Neural progenitor cell (in vitro differentiated cells): ENCODE data around the gene ADI1. TPM values are rescaled to one million over a fixed set of nuclear protein-coding genes. Genes with fewer than 3 reads are reported as not detected.
A peak's percentile ranks its signal among the peaks of the same experiment; 100 is the strongest.

ENCODE experiments used
- DNase-seq: peaks from one replicate; pipeline ENCODE4 v3.0.0-alpha.2; 2016; ENCODE audit warnings: low spot score
- H2AFZ ChIP-seq: fragments of 200-600 bp; sonication (generic); replicated peaks from 2 replicates; pipeline ENCODE4 v1.6.1; 2016; ENCODE audit warnings: antibody characterized with exemption
- H3F3A ChIP-seq: fragments of 200-600 bp; sonication (generic); 2 replicates; pipeline ENCODE4 v1.6.1; 2016; ENCODE audit warnings: antibody characterized with exemption, low read depth
- H3K27ac ChIP-seq: fragments of 200-600 bp; sonication (generic); 2 replicates; pipeline ENCODE4 v1.5.1; 2016; ENCODE audit warnings: mild to moderate bottlenecking
- H3K27me3 ChIP-seq: fragments of 200-600 bp; sonication (generic); 2 replicates; pipeline ENCODE4 v1.6.1; 2016; ENCODE audit warnings: mild to moderate bottlenecking, moderate library complexity
- H3K36me3 ChIP-seq: fragments of 200-600 bp; sonication (generic); 2 replicates; pipeline ENCODE4 v1.5.1; 2016
- H3K4me1 ChIP-seq: fragments of 200-600 bp; sonication (generic); 2 replicates; pipeline ENCODE4 v1.6.1; 2016; ENCODE audit warnings: mixed run types
- H3K4me2 ChIP-seq: fragments of 200-600 bp; sonication (generic); 2 replicates; pipeline ENCODE4 v1.6.1; 2016
- H3K4me3 ChIP-seq: fragments of 200-600 bp; sonication (generic); 2 replicates; pipeline ENCODE4 v1.5.1; 2016
- H3K79me2 ChIP-seq: fragments of 200-600 bp; sonication (generic); 2 replicates; pipeline ENCODE4 v1.6.1; 2016; ENCODE audit warnings: low read depth
- H3K9ac ChIP-seq: fragments of 200-600 bp; sonication (generic); 2 replicates; pipeline ENCODE4 v1.6.1; 2016
- H3K9me3 ChIP-seq: fragments of 200-600 bp; sonication (generic); 2 replicates; pipeline ENCODE4 v1.5.1; 2016; ENCODE audit warnings: low read depth
- H4K20me1 ChIP-seq: fragments of 200-600 bp; sonication (generic); 2 replicates; pipeline ENCODE4 v1.6.1; 2016; ENCODE audit warnings: low read depth
- H3K27ac Mint-ChIP-seq: 3 replicates; pipeline ENCODE4 v1.8.0; 2021; ENCODE audit warnings: mixed read lengths
- H3K27me3 Mint-ChIP-seq: 2 replicates; pipeline ENCODE4 v1.8.0; 2022; ENCODE audit warnings: low read depth, mild to moderate bottlenecking, inconsistent platforms, moderate library complexity, mixed read lengths; ENCODE audit not compliant: insufficient read depth
- H3K36me3 Mint-ChIP-seq: 3 replicates; pipeline ENCODE4 v1.8.0; 2021; ENCODE audit warnings: mixed read lengths
- H3K4me1 Mint-ChIP-seq: 3 replicates; pipeline ENCODE4 v1.8.0; 2021; ENCODE audit warnings: mixed read lengths
- H3K4me3 Mint-ChIP-seq: 3 replicates; pipeline ENCODE4 v1.8.0; 2021; ENCODE audit warnings: mild to moderate bottlenecking, moderate library complexity, mixed read lengths
- H3K9me3 Mint-ChIP-seq: 3 replicates; pipeline ENCODE4 v1.8.0; 2020; ENCODE audit warnings: mixed read lengths
- CTCF ChIP-seq: fragments of 200-600 bp; sonication (generic); IDR thresholded peaks from 2 replicates; pipeline ENCODE4 v1.5.1; 2017; ENCODE audit warnings: antibody characterized with exemption, mild to moderate bottlenecking
- EZH2 ChIP-seq: fragments of 200-600 bp; sonication (generic); IDR thresholded peaks from 2 replicates; pipeline ENCODE4 v1.6.1; 2017; ENCODE audit warnings: antibody characterized with exemption, mild to moderate bottlenecking, moderate library complexity
- EZH2phosphoT487 ChIP-seq: fragments of 200-600 bp; sonication (generic); IDR thresholded peaks from 2 replicates; pipeline ENCODE4 v1.6.1; 2017; ENCODE audit warnings: antibody characterized with exemption
- total RNA-seq: library from RNA; depleted of rRNA; stranded (reverse); fragments of >200 nt; gene quantifications from 2 replicates; pipeline ENCODE4 v1.2.3, GENCODE V29; 2015; ENCODE audit warnings: low replicate concordance

ADI1 gene
- total RNA-seq, 1 donor from 2014 or later = 29.3 TPM

GRCh38 chr2:3472296-3472695 is 47.0 kb downstream of the ADI1 start:
- H3K9me3 Mint-ChIP-seq = no peaks in the 10 kb centered on the region
- Histone ChIP-seq H3K4me3 (no peak overlapping the region), H3K9me3 (no peaks in the 10 kb centered on the region), H3K4me1 (peaks cover 11% of the 10 kb centered on the region), H3K4me2 (no peak overlapping the region), H3K27ac (no peak overlapping the region), H2AFZ (no peak overlapping the region), H3K79me2 (no peaks in the 10 kb centered on the region), H3F3A (peaks cover 4% of the 10 kb centered on the region), H4K20me1 (no peaks in the 10 kb centered on the region), H3K36me3 (no peaks in the 10 kb centered on the region), H3K27me3 (no peaks in the 10 kb centered on the region), H3K9ac (no peak overlapping the region)
- peaks cover 7% of the 10 kb centered on the region for H3K27me3 Mint-ChIP-seq
- H3K27ac Mint-ChIP-seq = no peak overlapping the region
- DNase-seq = no peak
- H3K4me3 Mint-ChIP-seq = no peak overlapping the region
- H3K4me1 Mint-ChIP-seq = peaks cover 29% of the 10 kb centered on the region
- H3K36me3 Mint-ChIP-seq = peaks cover 31% of the 10 kb centered on the region
- TF ChIP-seq CTCF (no peak), EZH2phosphoT487 (no peak), EZH2 (no peak)

GRCh38 chr2:3470856-3471737 is 48.2 kb downstream of the ADI1 start:
- Histone ChIP-seq H3K79me2 (no peaks in the 10 kb centered on the region), H3K9me3 (no peaks in the 10 kb centered on the region), H3K27ac (no peak overlapping the region), H3K9ac (no peak overlapping the region), H4K20me1 (no peaks in the 10 kb centered on the region), H3F3A (peaks cover under 1% of the 10 kb centered on the region), H3K4me3 (no peak overlapping the region), H3K4me2 (no peak overlapping the region), H2AFZ (no peak overlapping the region), H3K27me3 (no peaks in the 10 kb centered on the region), H3K4me1 (peaks cover 1% of the 10 kb centered on the region), H3K36me3 (no peaks in the 10 kb centered on the region)
- Mint-ChIP-seq H3K27me3 (peaks cover 7% of the 10 kb centered on the region), H3K27ac (peak overlapping the region; percentile 72), H3K4me3 (no peak overlapping the region), H3K9me3 (no peaks in the 10 kb centered on the region), H3K4me1 (peaks cover 22% of the 10 kb centered on the region), H3K36me3 (peaks cover 31% of the 10 kb centered on the region)
- DNase-seq = no peak
- no peak for TF ChIP-seq CTCF
- no peak for TF ChIP-seq EZH2
- no peak for TF ChIP-seq EZH2phosphoT487

- Mint-ChIP-seq H3K9me3 (no peaks in the 10 kb centered on the region), H3K27me3 (peaks cover 5% of the 10 kb centered on the region), H3K4me3 (no peak overlapping the region), H3K36me3 (peaks cover 31% of the 10 kb centered on the region), H3K4me1 (peaks cover 25% of the 10 kb centered on the region), H3K27ac (no peak overlapping the region)
- H3K27ac ChIP-seq = no peak overlapping the region
- H3K4me1 ChIP-seq = no peaks in the 10 kb centered on the region
- H3K79me2 ChIP-seq = no peaks in the 10 kb centered on the region
- H3K36me3 ChIP-seq = no peaks in the 10 kb centered on the region
- no peaks in the 10 kb centered on the region for H3K9me3 ChIP-seq
- no peak for TF ChIP-seq CTCF
- no peak for TF ChIP-seq EZH2phosphoT487
- TF ChIP-seq EZH2 = no peak
- H3F3A ChIP-seq = no peaks in the 10 kb centered on the region
- H3K4me3 ChIP-seq = no peak overlapping the region
- no peaks in the 10 kb centered on the region for H4K20me1 ChIP-seq
- H3K9ac ChIP-seq = no peak overlapping the region
- no peak overlapping the region for H2AFZ ChIP-seq
- no peaks in the 10 kb centered on the region for H3K27me3 ChIP-seq
- DNase-seq = no peak
- no peak overlapping the region for H3K4me2 ChIP-seq
Measured at GRCh38 chr2:3470166-3470651, 49.1 kb downstream of the ADI1 start.
